HG03039 (cell line): ENCODE results near the gene TYW1B.
"Not testable (repeated sequence)": the region's sequence is repeated elsewhere in the genome, so short reads cannot be mapped to it uniquely, and the experiment has no call there.

Source experiments
- ATAC-seq: cut with Tn5 transposase; IDR thresholded peaks from one replicate; pipeline ENCODE4 v1.9.1; 2021; ENCODE audit warnings: mild to moderate bottlenecking, moderate library complexity; ENCODE audit not compliant: unreplicated experiment

The TYW1B gene

DNA sequence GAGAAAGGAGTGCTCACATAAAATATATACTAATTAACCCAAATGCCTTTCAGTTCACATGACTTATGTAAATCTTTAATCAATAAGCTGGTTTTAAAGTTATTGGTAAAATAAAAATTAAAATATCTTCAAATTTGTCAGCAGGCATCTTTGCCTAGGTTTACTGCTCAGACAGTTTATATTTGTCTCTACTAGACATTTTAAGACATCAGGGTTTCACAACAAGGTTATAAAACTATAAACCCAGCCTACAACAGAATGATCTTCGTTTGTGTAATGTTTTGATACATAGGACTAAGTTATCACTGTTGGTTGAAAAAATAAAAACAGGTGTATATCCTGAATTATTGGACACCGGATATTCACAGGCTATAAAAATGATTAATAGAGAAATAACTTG lies 67.4 kb downstream of the TYW1B start:
- no peak for ATAC-seq

DNA sequence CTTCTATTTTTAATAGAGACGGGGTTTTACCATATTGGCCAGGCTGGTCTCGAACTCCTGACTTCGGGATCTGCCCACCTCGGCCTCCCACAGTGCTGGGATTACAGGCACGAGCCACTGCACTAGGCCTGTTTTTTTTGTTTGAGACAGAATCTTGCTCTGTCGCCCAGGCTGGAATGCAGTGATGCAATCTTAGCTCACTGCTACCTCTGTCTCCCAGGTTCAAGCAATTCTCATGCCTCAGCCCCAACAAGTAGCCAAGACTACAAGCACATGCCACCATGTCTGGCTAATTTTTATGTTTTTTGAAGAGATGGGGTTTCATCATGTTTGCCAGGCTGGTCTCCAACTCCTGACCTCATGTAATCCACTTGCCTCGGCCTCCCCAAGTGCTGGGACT lies 73.7 kb downstream of the TYW1B start:
- no peak for ATAC-seq

DNA sequence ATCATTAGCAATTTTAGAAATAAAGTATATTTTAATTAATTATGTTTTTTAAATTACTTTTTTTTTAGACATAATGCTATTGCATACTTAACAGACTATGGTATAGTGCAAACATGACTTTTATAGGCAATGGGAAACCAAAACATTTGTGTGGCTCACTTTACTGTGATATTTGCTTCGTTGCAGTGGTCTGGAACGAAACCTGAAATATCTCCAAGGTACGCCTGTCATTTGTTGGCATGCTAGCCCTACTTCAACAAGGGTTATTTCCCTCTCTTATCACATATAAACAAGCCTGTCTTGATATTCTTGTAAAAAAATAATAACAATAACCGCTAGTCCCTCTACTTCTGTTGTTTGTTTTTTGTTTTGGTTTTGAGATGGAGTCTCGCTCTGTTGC lies 74.2 kb downstream of the TYW1B start:
- ATAC-seq: no peak

DNA sequence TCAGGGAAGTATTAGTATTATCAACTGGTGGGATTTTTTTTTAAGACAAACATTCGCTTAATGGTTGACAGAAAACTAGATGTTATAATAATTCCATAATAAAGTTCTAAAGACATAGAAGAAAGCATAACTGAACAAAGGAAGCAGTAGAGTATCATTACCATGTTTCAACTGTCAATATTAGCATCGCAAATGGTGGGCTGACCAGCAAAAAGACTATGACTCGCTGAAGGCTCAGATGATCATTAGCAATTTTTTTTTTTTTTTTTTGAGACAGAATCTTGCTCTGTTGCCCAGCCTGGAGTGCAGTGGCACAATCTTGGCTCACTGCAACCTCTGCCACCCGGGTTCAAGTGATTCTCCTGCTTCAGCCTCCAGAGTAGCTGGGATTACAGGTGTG lies 74.8 kb downstream of the TYW1B start:
- ATAC-seq: not testable (repeated sequence)

DNA sequence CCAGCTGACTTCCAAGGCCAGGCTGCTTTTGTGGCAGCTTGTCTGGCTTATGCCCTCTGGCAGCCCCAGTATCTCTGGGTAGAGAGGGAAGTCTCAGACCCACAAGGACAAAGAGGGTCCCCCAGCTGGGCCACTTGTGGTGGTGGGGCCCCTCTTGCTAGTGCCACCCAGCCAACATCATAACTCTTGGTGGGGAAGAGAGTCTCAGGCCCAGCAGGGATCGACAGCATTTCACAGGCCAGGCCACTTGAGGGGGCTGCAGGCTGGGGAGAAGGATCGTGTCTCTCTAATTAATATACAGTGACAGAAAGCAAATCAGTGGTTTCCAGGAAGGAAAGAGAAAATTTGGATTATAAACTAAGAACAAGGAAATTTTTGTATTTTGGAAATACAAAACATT lies 76.0 kb downstream of the TYW1B start:
- ATAC-seq: no peak

DNA sequence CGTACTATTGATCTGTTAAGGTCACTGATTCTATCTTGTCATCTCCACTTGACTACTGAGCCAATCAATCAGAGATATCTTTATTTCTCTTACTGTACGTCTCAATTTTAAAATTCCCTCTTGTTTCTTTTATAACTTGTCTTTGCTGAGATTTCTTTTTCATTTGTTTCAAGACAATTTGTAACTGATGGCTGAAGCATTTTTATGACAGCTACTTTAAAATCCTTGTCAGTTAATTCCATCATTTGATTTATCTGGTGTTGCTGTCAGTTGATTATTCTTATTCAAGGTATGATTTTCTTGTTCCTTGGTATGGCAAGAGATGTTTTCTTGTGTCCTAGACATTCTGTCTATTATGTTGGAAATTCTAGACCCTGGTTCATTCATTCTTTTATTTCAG lies 76.6 kb downstream of the TYW1B start:
- no peak for ATAC-seq

DNA sequence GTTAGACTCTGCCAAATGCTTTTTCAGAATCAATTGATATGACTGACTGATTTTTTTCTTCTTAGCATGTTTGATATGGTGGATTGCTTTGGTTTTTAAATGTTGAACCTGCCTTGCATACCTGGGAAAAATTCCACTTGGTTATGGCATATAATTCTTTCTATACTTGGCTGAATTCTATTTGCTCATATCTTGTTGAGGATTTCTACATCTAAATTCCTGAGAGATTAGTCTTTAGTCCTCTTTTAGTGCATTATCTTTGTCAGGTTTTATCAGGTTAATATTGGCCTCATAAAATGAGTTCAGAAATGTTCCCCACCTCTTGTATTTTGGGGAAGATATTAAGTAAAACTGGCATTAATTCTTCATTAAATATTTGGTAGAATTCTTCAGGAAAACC lies 79.4 kb downstream of the TYW1B start:
- not testable (repeated sequence) for ATAC-seq

DNA sequence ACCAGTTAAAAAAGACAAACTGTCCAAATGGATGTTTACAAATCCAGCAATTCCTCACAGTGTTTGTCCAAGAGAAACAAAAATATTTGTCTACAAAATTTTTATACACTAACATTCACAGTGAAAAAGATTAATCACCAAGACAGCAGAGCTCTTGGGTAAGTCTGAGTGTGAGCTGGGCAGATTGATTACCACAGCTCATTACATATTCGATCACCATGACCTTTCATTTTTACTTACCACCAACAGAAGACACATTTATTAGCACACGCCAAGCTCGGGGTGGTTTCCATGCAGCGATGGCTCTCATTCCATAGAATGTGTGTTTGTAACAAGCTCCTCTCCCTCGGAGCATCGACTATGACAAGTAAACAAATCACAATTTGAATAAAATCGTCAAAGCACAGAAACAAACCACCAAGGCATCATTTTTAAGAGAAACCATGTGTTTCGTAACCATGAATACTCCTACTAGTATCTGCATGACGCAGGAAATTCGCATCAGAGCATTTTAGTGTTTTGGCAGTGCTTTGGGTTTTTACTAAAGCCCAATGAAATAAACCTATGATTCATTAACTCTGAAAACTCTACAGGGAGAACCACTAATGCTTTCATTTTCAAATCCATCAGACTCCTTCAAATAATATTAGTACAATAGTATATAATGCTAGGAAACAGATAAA lies 83.6 kb downstream of the TYW1B start:
- not testable (repeated sequence) for ATAC-seq

DNA sequence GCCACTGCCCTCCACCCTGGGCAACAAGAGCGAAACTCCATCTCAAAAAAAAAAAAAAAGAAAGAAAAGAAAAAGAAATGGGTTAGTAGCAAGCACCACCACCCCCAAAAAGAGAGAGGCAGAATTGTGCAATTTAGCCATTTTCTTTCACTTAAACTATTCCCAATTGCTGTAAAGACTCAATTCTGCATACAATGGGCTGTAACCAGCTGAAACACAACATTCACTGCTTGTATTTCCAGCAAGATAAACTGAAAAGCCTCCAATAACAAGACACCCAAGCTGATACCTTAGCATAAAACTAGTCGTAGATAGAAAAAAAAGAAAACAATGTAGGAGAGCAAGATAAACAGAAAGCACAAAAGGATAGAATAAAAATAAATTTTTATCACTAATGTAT lies 84.2 kb downstream of the TYW1B start:
- ATAC-seq: not testable (repeated sequence)

DNA sequence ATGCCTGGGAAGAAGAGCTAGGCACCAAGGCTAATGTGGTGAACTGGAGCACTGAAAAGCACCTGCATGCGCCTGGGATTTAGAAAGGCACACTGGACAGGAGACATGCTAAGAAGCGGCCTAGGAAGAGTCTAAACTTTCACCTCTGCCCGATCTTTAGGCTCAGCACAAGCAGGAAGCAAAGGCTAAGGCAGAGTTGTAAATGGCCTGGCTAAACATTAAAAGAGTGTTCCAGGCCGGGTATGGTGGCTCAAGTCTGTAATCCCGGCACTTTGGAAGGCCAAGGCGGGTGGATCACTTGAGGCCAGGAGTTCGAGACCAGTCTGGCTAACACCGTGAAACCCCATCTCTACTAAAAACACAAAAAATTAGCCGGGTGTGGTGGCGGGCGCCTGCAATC lies 88.3 kb downstream of the TYW1B start:
- ATAC-seq: not testable (repeated sequence)

DNA sequence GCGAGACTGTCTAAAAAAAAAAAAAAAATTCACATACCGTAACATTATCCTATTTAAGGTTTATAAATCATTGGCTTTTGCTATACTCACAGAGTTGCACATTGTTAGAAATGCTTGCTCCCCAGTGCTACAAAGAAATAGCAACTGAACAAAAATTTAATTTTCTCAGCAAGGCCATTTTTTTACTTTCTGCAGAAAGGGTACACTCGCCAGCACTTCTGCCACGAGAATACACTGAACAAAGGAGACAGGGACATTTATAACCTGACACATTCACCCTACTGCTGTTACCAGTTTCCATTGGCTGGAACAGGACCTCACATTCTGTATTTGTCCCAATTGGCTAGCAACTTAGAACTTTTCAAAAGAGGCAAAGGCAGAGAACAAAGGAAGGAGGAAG lies 92.1 kb downstream of the TYW1B start:
- ATAC-seq: not testable (repeated sequence)

DNA sequence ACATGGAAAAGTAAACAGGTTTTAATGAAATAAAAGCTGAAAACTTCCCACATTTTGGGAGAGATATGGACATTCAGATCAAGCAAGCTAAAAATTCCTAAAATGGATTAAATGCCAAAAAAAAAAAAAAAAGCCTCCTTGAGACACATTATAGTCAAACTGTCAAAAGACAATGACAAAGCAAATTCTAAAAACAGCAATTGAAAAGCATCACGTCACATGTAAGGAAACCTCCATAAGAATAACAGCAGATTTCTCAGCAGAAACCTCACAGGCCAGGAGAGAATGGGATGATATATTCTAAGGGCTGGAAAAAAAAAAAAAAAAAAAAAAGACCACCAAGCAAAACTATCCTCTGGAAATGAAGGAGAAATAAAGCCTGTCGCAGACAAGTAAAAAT lies 97.2 kb downstream of the TYW1B start:
- not testable (repeated sequence) for ATAC-seq

DNA sequence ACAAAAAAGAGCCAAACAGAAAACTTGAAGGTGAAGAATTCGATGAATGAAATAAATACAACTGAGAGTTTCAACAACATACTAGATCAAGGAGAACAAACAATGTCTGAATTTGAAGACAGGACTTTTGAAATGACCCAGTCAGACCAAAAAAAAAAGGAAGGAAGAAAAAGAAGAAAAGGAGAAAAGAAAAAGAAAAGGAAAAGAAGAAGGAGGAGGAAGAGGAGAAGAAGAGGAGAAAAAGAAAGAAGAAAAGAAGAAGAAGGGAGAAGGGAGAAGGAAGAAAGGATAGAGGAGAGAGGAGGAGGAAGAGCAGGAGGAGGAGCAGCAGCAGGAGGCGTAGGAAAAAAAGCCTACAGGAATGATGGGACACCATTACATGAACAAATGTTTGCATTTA lies 97.6 kb downstream of the TYW1B start:
- ATAC-seq: not testable (repeated sequence)

DNA sequence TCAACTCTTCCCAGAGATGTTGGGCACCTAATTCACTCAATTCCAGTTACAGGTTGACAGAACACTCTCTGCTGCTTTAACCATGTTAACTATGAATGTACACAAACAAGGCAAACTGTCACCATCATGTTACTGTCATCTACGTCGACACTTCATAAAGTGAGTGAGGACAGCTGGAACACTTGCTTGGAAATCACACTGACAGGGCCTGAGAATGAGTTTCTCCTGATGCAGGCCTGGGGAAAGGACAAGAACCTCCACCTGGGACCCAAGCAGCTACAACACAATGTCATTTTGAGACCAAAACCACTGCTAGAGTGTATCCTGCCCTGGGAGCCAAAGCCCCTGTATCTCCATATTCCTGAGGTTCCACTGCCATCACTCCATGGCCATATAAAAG lies 98.9 kb downstream of the TYW1B start:
- ATAC-seq: not testable (repeated sequence)

DNA sequence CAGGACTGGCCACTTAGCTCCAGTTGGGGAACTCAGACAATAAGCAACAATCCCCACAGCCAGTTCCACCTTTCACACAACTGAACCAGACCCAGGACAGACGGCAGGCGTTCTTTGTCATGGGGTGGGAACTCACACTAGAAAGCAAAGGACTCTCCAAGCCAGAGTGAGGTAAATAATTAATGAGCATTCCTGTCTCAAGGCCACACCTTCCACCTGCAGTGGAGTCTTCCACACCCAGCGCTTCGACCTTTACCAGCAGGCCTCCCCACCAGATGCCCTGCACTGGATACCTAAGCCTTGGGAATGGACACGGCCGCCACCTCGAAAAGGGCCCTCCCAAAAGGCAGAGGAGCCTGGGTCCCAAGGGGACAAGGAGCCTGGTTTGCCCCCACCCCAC lies 105.3 kb downstream of the TYW1B start:
- ATAC-seq: not testable (repeated sequence)

DNA sequence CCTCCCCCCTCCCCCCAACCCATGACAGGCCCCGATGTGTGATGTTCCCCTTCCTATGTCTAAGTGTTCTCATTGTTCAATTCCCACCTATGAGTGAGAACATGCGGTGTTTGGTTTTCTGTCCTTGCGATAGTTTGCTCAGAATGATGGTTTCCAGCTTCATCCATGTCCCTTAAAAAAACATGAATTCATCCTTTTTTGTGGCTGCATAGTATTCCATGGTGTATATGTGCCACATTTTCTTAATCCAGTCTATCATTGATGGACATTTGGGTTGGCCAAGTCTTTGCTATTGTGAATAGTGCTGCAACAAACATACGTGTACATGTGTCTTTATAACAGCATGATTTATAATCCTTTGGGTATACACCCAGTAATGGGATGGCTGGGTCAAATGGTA lies 107.1 kb downstream of the TYW1B start:
- ATAC-seq: not testable (repeated sequence)

DNA sequence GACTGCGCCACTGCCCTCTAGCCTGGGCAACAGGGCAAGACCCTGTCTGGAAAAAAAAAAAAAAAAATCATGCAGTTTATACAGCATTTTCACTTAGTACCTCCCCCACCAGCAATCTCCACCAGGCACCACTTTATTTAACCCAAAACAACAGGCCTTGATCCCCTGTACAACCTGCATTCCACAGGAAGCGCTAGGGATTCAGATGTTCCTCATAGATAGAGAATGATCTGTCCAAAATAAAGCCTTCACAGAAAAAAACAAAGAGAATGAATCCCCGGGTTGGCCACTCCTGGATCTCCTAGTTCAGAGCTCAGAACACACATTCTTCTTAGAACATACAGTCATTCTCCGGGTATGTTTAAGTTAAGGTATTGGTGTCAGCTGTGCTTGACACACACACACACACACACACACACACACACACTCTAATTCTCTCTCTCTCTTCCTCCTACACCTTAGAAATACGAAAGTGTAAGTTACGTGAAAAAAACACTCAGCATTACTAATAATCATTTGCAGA lies 110.7 kb downstream of the TYW1B start:
- ATAC-seq: not testable (repeated sequence)

DNA sequence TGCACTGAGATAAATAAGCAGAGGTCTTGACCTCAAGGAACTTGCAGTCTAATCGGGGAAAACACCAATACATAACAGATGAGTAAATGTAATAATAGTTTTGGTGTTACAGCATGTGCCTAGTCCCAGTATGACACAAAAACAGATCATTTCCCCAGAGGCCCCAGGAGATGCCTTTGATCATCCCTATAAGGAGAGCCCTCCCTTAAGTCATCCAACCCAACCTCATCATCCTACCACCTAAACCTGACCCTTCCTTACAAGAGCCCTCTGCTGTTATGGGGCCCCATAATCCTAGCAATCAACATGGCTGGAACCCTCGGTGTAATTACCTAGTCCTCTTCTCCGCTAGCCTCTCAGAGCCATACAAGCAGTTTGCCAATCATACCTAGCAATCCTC lies 116.1 kb downstream of the TYW1B start:
- not testable (repeated sequence) for ATAC-seq

DNA sequence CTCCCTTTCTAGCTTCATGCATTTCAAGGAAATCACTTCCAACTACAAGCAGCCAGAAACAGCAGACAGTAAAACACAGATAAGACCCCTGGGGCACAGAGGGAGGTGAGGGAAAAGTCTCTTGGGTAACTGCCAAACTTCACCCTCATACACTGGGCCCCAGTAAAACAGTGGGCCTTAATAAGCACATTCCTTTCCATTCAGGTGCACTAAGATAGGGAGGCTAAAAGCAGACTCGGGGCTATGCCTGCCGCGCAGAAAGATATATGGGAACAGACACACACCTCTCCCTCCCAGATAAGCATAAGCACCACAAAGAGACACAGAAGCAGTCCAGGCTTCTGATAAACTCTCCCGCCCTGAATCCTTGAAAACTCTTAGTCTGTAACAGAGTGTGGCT lies 117.0 kb downstream of the TYW1B start:
- ATAC-seq: no peak

DNA sequence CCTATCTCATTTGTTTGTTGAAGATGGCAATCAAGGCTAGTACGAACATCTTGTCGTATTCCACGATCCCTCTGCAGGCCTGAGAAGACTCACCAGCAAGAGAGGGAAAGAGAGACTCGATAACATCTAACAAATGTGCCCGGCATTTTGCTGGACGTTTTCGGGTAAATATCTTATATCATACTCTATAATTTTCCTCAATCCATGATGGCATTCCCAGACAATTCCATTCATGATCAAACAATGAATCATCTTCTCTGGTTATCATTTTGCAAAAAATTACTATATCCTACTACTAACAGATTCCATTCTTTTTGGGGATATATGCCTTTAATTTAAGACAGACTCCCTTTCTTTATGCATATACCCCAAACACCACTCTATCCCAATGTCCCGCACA lies 118.1 kb downstream of the TYW1B start:
- no peak for ATAC-seq

DNA sequence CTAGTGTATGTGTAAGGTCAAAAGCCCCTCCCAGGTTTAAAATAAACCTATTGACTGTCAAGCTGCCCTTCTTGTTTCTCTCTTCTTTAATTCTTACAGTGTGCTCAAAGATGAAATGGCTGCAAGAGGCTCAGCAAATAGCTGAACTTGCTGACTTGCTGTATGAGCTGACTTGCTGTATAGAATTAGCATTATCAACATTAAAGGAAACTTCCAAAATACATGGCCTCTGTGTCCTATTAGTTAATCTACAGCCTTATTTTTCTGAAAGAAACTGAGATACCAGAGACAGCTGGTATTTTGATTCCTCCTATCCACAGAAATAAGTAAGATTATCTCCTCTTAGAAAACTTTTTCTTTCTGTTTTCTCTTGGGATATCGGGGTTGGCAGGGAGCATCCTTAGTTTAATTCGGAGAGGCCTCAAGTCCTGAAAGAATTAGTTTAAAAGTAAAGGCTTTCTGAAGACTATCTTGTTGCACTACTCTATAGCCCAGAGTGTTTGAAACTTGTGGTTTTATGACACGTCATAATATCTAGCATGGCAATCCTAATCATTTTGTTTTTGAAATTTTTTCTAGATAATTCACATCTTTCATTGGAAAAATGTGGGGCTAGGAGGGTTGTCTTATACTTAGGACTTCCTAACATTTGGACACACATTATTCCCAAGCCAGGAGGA lies 119.5 kb downstream of the TYW1B start:
- not testable (repeated sequence) for ATAC-seq

DNA sequence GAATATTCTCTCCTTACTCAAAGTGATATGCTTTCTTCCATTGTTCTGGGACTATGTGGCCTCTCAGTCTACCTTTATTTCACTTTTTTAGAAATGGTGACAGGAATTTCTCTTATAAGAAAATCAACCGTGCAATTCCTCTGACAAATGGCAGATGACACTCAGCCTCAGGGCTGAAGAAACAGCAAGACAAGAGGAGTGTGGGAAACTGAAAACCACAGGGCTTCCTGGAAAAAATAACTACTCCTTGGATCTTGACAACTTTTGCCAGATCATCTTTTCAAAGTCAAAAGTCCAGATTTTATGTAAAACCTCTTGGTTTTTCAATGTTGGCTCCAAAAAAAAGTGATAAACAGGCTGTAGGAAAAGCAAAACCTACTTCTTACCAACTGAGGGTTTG lies 121.5 kb downstream of the TYW1B start:
- ATAC-seq: no peak
